Measurements from ENCODE around the gene ULK4. TPM values are rescaled to one million over a fixed set of nuclear protein-coding genes. Genes with fewer than 3 reads are reported as not detected.
"Not testable (repeated sequence)": the region's sequence is repeated elsewhere in the genome, so short reads cannot be mapped to it uniquely, and the experiment has no call there.

Gene ULK4
- total RNA-seq, 1 experiment from 2014 or later: 3.6 TPM

- H3K4me3 ChIP-seq: no peak overlapping the region
- no peaks in the 10 kb centered on the region for H3K36me3 ChIP-seq
- no peaks in the 10 kb centered on the region for H3K9me3 ChIP-seq
- no peak for DNase-seq
- no peaks in the 10 kb centered on the region for H3K27me3 ChIP-seq
Observed at GRCh38 chr3:41498847-41499246, 463.1 kb downstream of the ULK4 start.

GRCh38 chr3:41490360-41490759 is 471.5 kb downstream of the ULK4 start:
- Histone ChIP-seq H3K4me3 (no peak overlapping the region), H3K27me3 (no peaks in the 10 kb centered on the region), H3K36me3 (no peaks in the 10 kb centered on the region), H3K9me3 (no peaks in the 10 kb centered on the region)
- no peak for DNase-seq

- Histone ChIP-seq H3K4me3 (no peak overlapping the region), H3K9me3 (no peaks in the 10 kb centered on the region), H3K36me3 (no peaks in the 10 kb centered on the region), H3K27me3 (no peaks in the 10 kb centered on the region)
- DNase-seq: no peak
Observed at GRCh38 chr3:41489231-41489630, 472.7 kb downstream of the ULK4 start.

GRCh38 chr3:41488501-41488900 is 473.4 kb downstream of the ULK4 start:
- H3K36me3 ChIP-seq: no peaks in the 10 kb centered on the region
- no peak overlapping the region for H3K4me3 ChIP-seq
- no peaks in the 10 kb centered on the region for H3K27me3 ChIP-seq
- H3K9me3 ChIP-seq: no peaks in the 10 kb centered on the region
- no peak for DNase-seq

- H3K36me3 ChIP-seq: no peaks in the 10 kb centered on the region
- DNase-seq: no peak
- no peaks in the 10 kb centered on the region for H3K27me3 ChIP-seq
- H3K9me3 ChIP-seq: no peaks in the 10 kb centered on the region
- H3K4me3 ChIP-seq: no peak overlapping the region
Observed at GRCh38 chr3:41485484-41485883, 476.4 kb downstream of the ULK4 start.

- H3K9me3 ChIP-seq: no peaks in the 10 kb centered on the region
Observed at GRCh38 chr3:41482134-41482533, 479.8 kb downstream of the ULK4 start.

GRCh38 chr3:41478278-41478677 is 483.6 kb downstream of the ULK4 start:
- no peak overlapping the region for H3K4me3 ChIP-seq
- DNase-seq: no peak
- H3K9me3 ChIP-seq: no peaks in the 10 kb centered on the region
- H3K36me3 ChIP-seq: no peaks in the 10 kb centered on the region
- no peaks in the 10 kb centered on the region for H3K27me3 ChIP-seq

More at GRCh38 chr3:41482134-41482533, 479.8 kb downstream of the ULK4 start:
- no peaks in the 10 kb centered on the region for H3K27me3 ChIP-seq
- DNase-seq: no peak
- H3K4me3 ChIP-seq: no peak overlapping the region
- H3K36me3 ChIP-seq: no peaks in the 10 kb centered on the region

GRCh38 chr3:41477399-41478014 is 484.4 kb downstream of the ULK4 start:
- DNase-seq: no peak
- Histone ChIP-seq H3K36me3 (no peaks in the 10 kb centered on the region), H3K4me3 (no peak overlapping the region), H3K9me3 (no peaks in the 10 kb centered on the region), H3K27me3 (no peaks in the 10 kb centered on the region)

- no peaks in the 10 kb centered on the region for H3K36me3 ChIP-seq
Observed at GRCh38 chr3:41469083-41469482, 492.8 kb downstream of the ULK4 start.

GRCh38 chr3:41467481-41467880 is 494.4 kb downstream of the ULK4 start:
- H3K36me3 ChIP-seq: no peaks in the 10 kb centered on the region
- 0 out of 2 replicates have a peak, but pooled peaks cover 2% of the 10 kb centered on the region for H3K9me3 ChIP-seq
- no peaks in the 10 kb centered on the region for H3K27me3 ChIP-seq
- H3K4me3 ChIP-seq: no peak overlapping the region
- no peak for DNase-seq

More at GRCh38 chr3:41469083-41469482, 492.8 kb downstream of the ULK4 start:
- no peak overlapping the region for H3K4me3 ChIP-seq
- DNase-seq: no peak
- 0 out of 2 replicates have a peak, but pooled peaks cover 2% of the 10 kb centered on the region for H3K9me3 ChIP-seq
- no peaks in the 10 kb centered on the region for H3K27me3 ChIP-seq

GRCh38 chr3:41464858-41465257 is 497.0 kb downstream of the ULK4 start:
- H3K9me3 ChIP-seq: no peaks in the 10 kb centered on the region
- no peaks in the 10 kb centered on the region for H3K36me3 ChIP-seq
- no peak for DNase-seq
- H3K4me3 ChIP-seq: no peak overlapping the region
- H3K27me3 ChIP-seq: no peaks in the 10 kb centered on the region

- peak; percentile 1 for DNase-seq
Observed at GRCh38 chr3:41464401-41464800, 497.5 kb downstream of the ULK4 start.

GRCh38 chr3:41462103-41462691 is 499.7 kb downstream of the ULK4 start:
- Histone ChIP-seq H3K36me3 (no peaks in the 10 kb centered on the region), H3K9me3 (no peaks in the 10 kb centered on the region), H3K27me3 (no peaks in the 10 kb centered on the region), H3K4me3 (no peak overlapping the region)
- no peak for DNase-seq

More at GRCh38 chr3:41464401-41464800, 497.5 kb downstream of the ULK4 start:
- no peaks in the 10 kb centered on the region for H3K27me3 ChIP-seq
- H3K4me3 ChIP-seq: no peak overlapping the region
- H3K36me3 ChIP-seq: no peaks in the 10 kb centered on the region
- H3K9me3 ChIP-seq: no peaks in the 10 kb centered on the region

- Histone ChIP-seq H3K36me3 (no peaks in the 10 kb centered on the region), H3K9me3 (no peaks in the 10 kb centered on the region), H3K27me3 (no peaks in the 10 kb centered on the region), H3K4me3 (no peak overlapping the region)
- DNase-seq: no peak
Observed at GRCh38 chr3:41460736-41461135, 501.2 kb downstream of the ULK4 start.

- no peaks in the 10 kb centered on the region for H3K27me3 ChIP-seq
- no peaks in the 10 kb centered on the region for H3K36me3 ChIP-seq
- no peak overlapping the region for H3K4me3 ChIP-seq
- H3K9me3 ChIP-seq: no peaks in the 10 kb centered on the region
- DNase-seq: no peak
Observed at GRCh38 chr3:41457176-41457575, 504.7 kb downstream of the ULK4 start.

GRCh38 chr3:41456162-41456561 is 505.7 kb downstream of the ULK4 start:
- Histone ChIP-seq H3K27me3 (no peaks in the 10 kb centered on the region), H3K36me3 (no peaks in the 10 kb centered on the region), H3K9me3 (no peaks in the 10 kb centered on the region), H3K4me3 (no peak overlapping the region)
- DNase-seq: no peak

- DNase-seq, H3K27me3 ChIP-seq, H3K9me3 ChIP-seq, H3K36me3 ChIP-seq, H3K4me3 ChIP-seq: not testable (repeated sequence)
Observed at GRCh38 chr3:41453618-41454017, 508.3 kb downstream of the ULK4 start.

Data from MG63 (cell line).